HepG2 (cell line): Measurements from ENCODE around the gene SLC35F3. TPM values are rescaled to one million over a fixed set of nuclear protein-coding genes. Genes with fewer than 3 reads are reported as not detected.

ENCODE experiments used
- AKNA ChIP-seq: sonication (generic); formaldehyde crosslinking; IDR thresholded peaks from 2 replicates; pipeline ENCODE4 v1.4.0; 2020; ENCODE audit warnings: missing genetic modification reagents, borderline replicate concordance
- FOXC1 ChIP-seq: sonication (generic); formaldehyde crosslinking; IDR thresholded peaks from 2 replicates; pipeline ENCODE4 v1.8.0; 2022; ENCODE audit warnings: mild to moderate bottlenecking, missing genetic modification reagents, borderline replicate concordance
- KLF12 ChIP-seq: sonication (generic); formaldehyde crosslinking; IDR thresholded peaks from 2 replicates; pipeline ENCODE4 v1.4.0; 2020; ENCODE audit warnings: missing genetic modification reagents, borderline replicate concordance
- MIER3 ChIP-seq: IDR thresholded peaks from 2 replicates; pipeline ENCODE4 v1.6.1; 2016; ENCODE audit warnings: missing compliant biosample characterization, borderline replicate concordance
- SP1 ChIP-seq, 2 experiments: fragments of 450-650 bp in 1 of 2; sonication (generic) in 1 of 2; formaldehyde crosslinking in 1 of 2; IDR thresholded peaks; 2 replicates each; pipeline versions ENCODE4 v1.4.0 to v1.6.1; 2016 to 2020; ENCODE audit warnings: missing genetic modification reagents in 1 of 2
- THYN1 ChIP-seq: sonication (generic); formaldehyde crosslinking; IDR thresholded peaks from 2 replicates; pipeline ENCODE4 v1.8.1; 2023; ENCODE audit warnings: low read depth, mild to moderate bottlenecking, moderate library complexity, missing genetic modification reagents, borderline replicate concordance
- ZBTB33 ChIP-seq: sonication (generic); formaldehyde crosslinking; IDR thresholded peaks from 2 replicates; pipeline ENCODE4 v1.4.0; 2020; ENCODE audit warnings: missing genetic modification reagents
- ZNF709 ChIP-seq: sonication (generic); formaldehyde crosslinking; IDR thresholded peaks from 2 replicates; pipeline ENCODE4 v1.5.0; 2020; ENCODE audit warnings: mild to moderate bottlenecking, missing genetic modification reagents
- polyA plus RNA-seq, 8 experiments: library from polyadenylated mRNA; depleted of rRNA in 3 of 8; stranded (reverse) in 7 of 8; unstranded in 1 of 8; fragments of >200 nt; fragmentation: Illumina TruSeq in 4 of 8; extraction: Trizol in 4 of 8; gene quantifications; 2 replicates each; pipeline versions ENCODE4 v1.2.1 to v1.2.3, GENCODE V29; 2011 to 2016; ENCODE audit warnings: low read depth in 4 of 8, missing spikeins in 1 of 8, mixed read lengths in 1 of 8; ENCODE audit not compliant: insufficient read depth in 1 of 8
- total RNA-seq, 5 experiments: library from RNA; depleted of rRNA; stranded (reverse); fragments of >200 nt; fragmentation: Illumina TruSeq; extraction: Trizol; gene quantifications; 2 replicates each; pipeline ENCODE4 v1.2.3, GENCODE V29; 2016; ENCODE audit warnings: low read depth in 1 of 5
- TF ChIP-seq, protein P1 (sequence below): conservative IDR thresholded peaks from 2 replicates; pipeline ENCODE4 v1.6.1; 2018; ENCODE audit warnings: missing genetic modification reagents
- TF ChIP-seq, protein P2 (sequence below): sonication (generic); formaldehyde crosslinking; IDR thresholded peaks from 2 replicates; pipeline ENCODE4 v1.5.0; 2020; ENCODE audit warnings: mild to moderate bottlenecking, missing genetic modification reagents, moderate library complexity
- TF ChIP-seq, protein P3 (sequence below): sonication (generic); formaldehyde crosslinking; IDR thresholded peaks from 2 replicates; pipeline ENCODE4 v1.5.0; 2020; ENCODE audit warnings: mild to moderate bottlenecking, missing genetic modification reagents, borderline replicate concordance

SLC35F3 gene
- total and polyA plus RNA-seq, 2 of the 13 experiments (the other 11 are each of a cell fraction or from before 2014, with no cell fraction given), result not detected

DNA sequence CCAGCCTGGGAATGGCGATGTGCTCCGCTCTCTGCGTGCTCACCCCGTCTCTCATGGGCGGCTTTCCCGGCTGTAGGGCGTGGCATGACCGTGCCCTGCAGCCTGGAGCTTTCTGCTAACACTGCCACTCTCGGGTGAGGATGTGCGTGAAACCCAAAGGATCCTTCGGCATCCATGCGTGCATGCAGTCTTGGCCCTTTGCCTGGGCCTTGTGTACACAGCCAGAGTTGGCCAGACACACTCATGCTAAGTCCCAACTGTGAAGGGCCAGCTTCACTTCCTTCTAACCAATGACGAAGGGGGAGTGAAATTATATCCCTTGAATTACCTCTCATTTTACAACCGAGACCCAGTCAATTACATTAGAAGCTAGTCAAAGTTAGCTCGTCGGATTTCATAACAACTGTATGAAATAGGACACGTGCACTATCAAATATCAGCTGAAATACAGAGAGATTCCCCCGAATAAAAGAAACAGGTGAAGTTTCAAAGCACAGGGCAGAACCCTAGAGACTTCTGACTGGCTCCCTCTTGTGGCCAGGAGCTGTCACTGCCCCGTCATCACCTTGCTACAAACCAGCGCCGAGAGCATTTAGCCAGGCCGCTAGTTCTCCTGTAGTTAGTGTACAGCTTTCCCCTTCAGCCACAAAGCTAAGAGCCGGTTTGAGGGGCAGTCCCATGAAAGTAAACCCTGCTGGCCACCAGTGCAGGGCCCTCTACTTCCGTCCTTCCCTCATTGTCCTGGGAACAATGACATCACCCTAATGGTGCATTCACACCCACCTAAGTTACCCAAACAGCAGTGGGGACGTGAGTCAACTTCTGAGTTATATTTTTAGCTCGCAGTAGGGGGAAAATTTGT is 405.4 kb downstream of the SLC35F3 start (continued):
- TF ChIP-seq AKNA (no peak), ZNF709 (CRISPR knock-in tag) (0 out of 2 replicates have a peak, but pooled peaks have one; percentile 48), SP1 (IDR thresholded peaks at IDR 0.05) (no peak), SP1 (CRISPR knock-in tag; IDR thresholded peaks at IDR 0.05) (no peak), ZBTB33 (peak; percentile 36; the same call in 1 of the 2 replicates), THYN1 (CRISPR knock-in tag) (no peak), MIER3 (CRISPR knock-in tag) (no peak), KLF12 (no peak), FOXC1 (no peak)
- TF ChIP-seq, protein P1, sequence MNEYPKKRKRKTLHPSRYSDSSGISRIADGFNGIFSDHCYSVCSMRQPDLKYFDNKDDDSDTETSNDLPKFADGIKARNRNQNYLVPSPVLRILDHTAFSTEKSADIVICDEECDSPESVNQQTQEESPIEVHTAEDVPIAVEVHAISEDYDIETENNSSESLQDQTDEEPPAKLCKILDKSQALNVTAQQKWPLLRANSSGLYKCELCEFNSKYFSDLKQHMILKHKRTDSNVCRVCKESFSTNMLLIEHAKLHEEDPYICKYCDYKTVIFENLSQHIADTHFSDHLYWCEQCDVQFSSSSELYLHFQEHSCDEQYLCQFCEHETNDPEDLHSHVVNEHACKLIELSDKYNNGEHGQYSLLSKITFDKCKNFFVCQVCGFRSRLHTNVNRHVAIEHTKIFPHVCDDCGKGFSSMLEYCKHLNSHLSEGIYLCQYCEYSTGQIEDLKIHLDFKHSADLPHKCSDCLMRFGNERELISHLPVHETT, result no peak
- TF ChIP-seq, protein P2, sequence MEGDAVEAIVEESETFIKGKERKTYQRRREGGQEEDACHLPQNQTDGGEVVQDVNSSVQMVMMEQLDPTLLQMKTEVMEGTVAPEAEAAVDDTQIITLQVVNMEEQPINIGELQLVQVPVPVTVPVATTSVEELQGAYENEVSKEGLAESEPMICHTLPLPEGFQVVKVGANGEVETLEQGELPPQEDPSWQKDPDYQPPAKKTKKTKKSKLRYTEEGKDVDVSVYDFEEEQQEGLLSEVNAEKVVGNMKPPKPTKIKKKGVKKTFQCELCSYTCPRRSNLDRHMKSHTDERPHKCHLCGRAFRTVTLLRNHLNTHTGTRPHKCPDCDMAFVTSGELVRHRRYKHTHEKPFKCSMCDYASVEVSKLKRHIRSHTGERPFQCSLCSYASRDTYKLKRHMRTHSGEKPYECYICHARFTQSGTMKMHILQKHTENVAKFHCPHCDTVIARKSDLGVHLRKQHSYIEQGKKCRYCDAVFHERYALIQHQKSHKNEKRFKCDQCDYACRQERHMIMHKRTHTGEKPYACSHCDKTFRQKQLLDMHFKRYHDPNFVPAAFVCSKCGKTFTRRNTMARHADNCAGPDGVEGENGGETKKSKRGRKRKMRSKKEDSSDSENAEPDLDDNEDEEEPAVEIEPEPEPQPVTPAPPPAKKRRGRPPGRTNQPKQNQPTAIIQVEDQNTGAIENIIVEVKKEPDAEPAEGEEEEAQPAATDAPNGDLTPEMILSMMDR (CRISPR knock-in tag), result peak; percentile 86
- TF ChIP-seq, protein P3, sequence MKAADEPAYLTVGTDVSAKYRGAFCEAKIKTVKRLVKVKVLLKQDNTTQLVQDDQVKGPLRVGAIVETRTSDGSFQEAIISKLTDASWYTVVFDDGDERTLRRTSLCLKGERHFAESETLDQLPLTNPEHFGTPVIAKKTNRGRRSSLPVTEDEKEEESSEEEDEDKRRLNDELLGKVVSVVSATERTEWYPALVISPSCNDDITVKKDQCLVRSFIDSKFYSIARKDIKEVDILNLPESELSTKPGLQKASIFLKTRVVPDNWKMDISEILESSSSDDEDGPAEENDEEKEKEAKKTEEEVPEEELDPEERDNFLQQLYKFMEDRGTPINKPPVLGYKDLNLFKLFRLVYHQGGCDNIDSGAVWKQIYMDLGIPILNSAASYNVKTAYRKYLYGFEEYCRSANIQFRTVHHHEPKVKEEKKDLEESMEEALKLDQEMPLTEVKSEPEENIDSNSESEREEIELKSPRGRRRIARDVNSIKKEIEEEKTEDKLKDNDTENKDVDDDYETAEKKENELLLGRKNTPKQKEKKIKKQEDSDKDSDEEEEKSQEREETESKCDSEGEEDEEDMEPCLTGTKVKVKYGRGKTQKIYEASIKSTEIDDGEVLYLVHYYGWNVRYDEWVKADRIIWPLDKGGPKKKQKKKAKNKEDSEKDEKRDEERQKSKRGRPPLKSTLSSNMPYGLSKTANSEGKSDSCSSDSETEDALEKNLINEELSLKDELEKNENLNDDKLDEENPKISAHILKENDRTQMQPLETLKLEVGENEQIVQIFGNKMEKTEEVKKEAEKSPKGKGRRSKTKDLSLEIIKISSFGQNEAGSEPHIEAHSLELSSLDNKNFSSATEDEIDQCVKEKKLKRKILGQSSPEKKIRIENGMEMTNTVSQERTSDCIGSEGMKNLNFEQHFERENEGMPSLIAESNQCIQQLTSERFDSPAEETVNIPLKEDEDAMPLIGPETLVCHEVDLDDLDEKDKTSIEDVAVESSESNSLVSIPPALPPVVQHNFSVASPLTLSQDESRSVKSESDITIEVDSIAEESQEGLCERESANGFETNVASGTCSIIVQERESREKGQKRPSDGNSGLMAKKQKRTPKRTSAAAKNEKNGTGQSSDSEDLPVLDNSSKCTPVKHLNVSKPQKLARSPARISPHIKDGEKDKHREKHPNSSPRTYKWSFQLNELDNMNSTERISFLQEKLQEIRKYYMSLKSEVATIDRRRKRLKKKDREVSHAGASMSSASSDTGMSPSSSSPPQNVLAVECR, result peak; percentile 32; the same call in 1 of the 2 replicates
